Spleen (tissue), 7 donors: Measurements from ENCODE around the gene GAB2.

Experiments used
- CTCF ChIP-seq, 11 experiments: fragments of 200-600 bp in 7 of 11; fragments of 450-650 bp in 4 of 11; sonication (generic) in 4 of 11; IDR thresholded peaks in 8 of 11; conservative IDR thresholded peaks in 3 of 11; 1 replicate in 7 of 11; 2 replicates in 4 of 11; pipeline versions ENCODE4 v1.4.0 to v1.8.0; 2016 to 2021; ENCODE audit warnings: antibody characterized with exemption in 11 of 11, inconsistent platforms in 4 of 11, mild to moderate bottlenecking in 1 of 11
- POLR2A ChIP-seq, 3 donors: fragments of 450-650 bp; IDR thresholded peaks; one replicate each; pipeline ENCODE4 v1.5.1; 2017; ENCODE audit warnings: antibody characterized with exemption in 3 of 3, mild to moderate bottlenecking in 1 of 3
- POLR2AphosphoS5 ChIP-seq, 3 donors: sonication (generic); formaldehyde crosslinking; IDR thresholded peaks; one replicate each; pipeline ENCODE4 v1.5.1; 2017; ENCODE audit warnings: antibody characterized with exemption in 3 of 3
- donor health status: DM: no; HTN: no; CAD: no; lungs with moderate emphysema.
- donor health status: DM: no; HTN: no; CAD: no.
- donor health status: DM: no; HTN: no; CAD: no.

GRCh38 chr11:78339945-78340344 lies 77.7 kb downstream of the GAB2 start:
- TF ChIP-seq POLR2A (IDR thresholded peaks at IDR 0.05), result no peak
- TF ChIP-seq CTCF (IDR thresholded peaks at IDR 0.05 in 8 of 11, conservative IDR thresholded peaks at IDR 0.05 in 3 of 11), result no peak
- no peak for TF ChIP-seq POLR2AphosphoS5 (IDR thresholded peaks at IDR 0.05)
